CD1c-positive myeloid dendritic cell (primary cell): Measurements from ENCODE around the gene STPG4.

Experiments
- DNase-seq: peaks from one replicate; pipeline ENCODE4 v3.0.0-alpha.2; 2016; ENCODE audit errors: extremely low spot score

STPG4 gene

GRCh38 chr2:47087051-47087450 lies 68.1 kb downstream of the STPG4 start:
- no peak for DNase-seq

DNA sequence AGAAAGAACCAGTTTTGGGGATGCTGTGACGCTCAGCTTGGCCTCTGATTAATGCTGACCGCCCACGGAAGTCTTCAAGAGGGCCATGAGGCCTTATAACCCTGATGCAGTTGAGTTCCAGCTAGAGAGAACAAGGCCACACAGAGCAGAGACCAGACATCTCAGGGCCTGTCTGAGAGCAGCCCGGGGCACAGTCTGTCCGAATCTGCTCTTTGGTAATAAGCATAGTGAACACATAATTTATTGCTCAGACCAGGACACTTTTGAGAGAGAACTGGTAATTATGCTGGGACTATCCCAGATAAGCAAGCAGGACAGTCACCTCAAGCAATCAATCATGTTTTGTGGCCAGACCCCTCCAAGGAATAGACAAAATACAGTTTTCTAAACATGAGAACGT lies 68.5 kb downstream of the STPG4 start:
- no peak for DNase-seq

DNA sequence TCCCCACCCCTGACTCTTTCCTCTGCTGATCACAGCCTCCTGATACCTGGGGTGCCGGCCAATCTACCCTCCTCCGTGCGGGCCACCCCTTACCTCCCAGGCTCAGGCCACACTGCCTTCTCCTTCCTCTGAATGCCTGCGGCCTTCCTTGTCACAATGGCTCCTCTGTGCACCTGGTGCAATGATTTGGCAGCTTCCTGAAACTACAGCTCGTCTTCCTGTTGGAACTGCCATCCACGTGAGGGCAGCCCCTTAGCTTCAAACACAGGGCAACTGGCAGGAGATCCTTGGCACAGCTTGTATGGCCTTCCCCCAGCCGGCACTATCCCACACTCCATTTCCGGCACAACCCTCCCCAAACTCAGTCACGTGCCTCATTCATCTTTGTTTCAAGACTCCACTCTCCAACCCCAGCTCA lies 69.0 kb downstream of the STPG4 start:
- no peak for DNase-seq

- DNase-seq, result peak; percentile 76
Measured at GRCh38 chr2:47083886-47084687, 71.0 kb downstream of the STPG4 start.

- no peak for DNase-seq
Measured at GRCh38 chr2:47083485-47083884, 71.6 kb downstream of the STPG4 start.

DNA sequence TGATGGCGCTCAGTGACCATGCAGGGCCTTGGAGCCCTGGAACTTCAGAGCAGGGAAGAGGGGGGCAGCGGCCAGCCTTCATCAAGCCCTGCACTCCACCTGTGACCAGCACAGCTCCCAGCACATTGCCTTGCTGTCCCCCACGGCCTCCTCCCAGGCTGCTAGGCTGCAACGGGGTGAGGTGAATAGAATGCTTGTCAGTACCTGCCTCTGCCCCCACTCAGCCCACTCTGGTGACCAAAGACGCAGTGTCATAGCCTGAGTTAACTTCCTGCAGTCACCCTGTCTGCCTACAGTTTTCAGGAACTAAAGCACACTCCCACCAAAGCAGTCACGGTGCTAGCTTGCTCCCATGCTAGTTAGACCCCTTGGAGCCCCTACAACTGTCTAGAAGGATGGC lies 72.1 kb downstream of the STPG4 start:
- no peak for DNase-seq

DNA sequence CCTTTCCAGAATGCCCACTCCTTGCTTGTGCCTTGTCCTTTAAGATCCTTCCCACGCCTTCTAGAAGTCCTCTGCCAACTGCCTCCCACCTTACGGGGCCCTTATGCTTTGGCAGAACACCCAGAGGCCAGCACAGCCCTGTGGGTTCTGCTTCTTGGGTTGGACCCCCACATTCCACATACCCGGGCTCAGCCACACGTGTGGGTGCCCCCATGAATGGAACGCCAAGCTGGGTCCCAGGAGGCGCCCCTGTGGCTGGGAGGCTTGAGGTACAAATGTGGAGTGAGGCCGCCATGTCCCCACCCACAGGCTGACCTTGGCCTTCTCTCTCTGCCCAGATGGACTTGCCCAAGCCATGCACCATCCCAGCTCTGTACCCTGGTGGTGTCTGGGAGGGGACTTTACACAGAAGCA lies 74.2 kb downstream of the STPG4 start:
- DNase-seq, result no peak

DNA sequence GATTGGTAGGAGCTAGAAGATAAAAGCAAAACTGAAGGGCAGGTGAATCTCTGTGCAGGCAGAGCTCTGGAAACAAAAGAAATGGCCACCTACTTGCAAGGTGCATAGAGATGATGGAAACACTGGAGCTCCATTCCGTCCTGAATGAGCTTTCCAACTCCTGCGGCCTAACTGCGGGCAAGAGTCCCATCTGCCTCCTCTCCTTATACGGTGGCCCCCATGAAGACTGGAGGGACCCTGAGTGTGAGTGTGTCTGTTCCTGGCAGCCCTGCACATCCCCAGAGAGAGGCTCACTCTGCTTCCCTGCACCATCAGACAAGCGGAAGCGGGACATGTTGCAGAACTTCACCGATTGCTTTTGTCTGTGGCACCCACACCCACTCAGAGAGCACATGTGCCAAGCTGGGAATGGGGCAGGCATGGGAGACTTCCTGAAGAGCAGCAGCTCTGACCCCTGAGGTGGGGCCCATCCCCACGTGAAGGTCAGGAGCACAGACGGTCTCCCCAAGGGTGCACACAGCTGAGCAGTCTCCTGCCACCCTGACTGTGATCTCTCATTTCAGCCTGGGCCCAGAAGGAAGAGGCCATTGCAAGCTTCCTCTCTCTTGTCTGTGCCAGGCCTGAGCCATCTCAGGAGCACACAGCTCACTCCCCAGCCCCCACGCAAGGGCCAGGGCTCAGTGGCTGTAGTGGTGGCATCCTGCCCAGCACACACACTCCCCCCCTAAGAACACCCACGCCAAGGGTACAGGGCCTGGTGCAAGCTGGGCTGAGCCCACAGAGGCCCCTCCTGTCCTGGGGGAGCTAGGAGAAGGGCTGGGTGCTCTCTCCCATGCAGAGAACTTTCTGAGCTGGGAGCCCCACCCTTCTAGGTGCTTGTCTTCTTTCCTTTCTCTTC lies 75.3 kb downstream of the STPG4 start:
- peak; percentile 87 for DNase-seq

GRCh38 chr2:47078541-47079482 lies 76.3 kb downstream of the STPG4 start:
- peak; percentile 66 for DNase-seq

DNA sequence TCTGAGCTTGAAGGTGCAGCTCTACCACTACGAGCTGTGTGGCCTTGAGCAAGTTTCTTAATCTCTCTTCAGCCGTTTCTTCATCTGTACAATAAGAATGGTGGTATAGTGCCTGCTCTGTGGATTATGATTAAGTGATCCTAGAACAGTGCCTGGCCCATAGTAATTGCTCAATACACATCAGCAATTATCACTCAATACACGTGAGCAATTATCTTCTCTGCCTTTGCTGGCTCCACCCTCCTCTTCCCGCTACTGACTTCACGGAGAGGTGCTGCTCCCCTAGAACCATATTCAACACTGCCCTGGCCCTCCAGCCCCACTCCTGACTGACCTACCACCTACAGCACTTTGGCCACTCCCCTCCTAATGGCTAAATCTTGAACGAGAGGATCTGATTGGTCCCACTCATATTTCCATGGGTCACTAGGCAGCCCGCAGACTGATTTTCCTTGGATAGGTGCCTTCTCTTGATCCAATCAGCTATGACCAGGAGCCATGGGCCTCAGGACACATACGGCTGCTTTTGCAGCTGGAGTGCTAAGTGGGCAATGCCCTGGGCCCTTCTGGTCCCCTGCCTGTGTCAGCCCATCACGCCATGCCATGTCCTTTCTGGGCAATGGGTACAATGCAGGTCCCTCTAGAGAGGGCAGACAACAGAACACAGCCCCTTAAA lies 77.5 kb downstream of the STPG4 start:
- DNase-seq, result no peak

- DNase-seq, result no peak
Measured at GRCh38 chr2:47076586-47077441, 78.3 kb downstream of the STPG4 start.

DNA sequence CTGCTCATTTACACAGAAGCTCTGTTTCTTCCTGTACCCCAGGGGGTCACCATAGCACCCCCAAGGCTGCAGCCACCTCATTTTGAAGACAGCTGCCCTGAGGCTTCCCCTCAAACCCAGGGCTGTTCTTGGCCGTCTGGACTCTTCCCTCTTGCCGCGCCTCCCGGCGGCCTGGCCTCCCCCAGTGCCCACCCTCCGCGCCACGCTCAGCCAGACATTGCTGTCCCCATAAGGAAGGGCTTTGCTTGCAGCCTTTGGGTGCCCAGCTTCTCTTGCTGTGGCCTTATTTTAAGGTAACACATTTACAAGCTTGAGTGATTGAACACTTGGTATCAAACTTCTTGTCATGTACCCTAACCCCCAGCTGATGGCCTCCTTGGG lies 79.0 kb downstream of the STPG4 start:
- no peak for DNase-seq

- peak; percentile 34 for DNase-seq
Measured at GRCh38 chr2:47075361-47076125, 79.6 kb downstream of the STPG4 start.

DNA sequence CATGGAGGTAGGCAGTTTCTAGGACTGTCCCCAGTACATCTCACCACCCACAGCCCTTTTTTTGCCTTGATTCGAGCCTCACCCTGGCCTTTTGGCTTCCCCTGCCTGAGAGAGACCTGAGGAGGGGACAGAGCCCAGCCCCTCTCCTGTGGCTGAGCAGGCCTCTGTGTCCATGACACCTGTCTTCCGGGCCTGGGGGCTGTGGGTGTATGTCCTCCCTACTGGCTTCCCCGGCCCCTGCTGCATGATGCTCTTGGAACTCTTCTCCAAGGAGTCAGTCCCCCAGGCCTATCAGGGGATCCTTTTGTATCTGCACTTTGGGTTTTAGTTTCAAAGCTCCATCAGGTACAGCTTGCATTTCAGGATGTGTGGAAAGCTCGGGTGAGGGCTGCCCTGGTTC lies 80.4 kb downstream of the STPG4 start:
- no peak for DNase-seq

DNA sequence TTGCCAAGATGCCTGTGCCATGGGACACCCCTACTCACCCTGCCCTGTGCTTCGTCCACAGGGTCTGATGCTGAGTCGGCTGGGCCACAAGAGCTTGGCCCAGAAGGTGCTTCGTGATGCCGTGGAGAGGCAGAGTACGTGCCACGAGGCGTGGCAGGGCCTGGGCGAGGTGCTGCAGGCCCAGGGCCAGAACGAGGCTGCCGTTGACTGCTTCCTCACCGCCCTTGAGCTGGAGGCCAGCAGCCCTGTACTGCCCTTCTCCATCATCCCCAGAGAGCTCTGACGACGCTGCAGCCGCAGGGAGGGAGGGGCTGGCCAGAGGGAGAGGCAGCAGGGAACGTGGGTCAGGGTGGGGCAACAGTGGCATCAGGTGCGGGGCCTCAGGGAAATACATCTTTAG lies 81.5 kb downstream of the STPG4 start:
- DNase-seq, result no peak

GRCh38 chr2:47073217-47073616 lies 81.9 kb downstream of the STPG4 start:
- no peak for DNase-seq

DNA sequence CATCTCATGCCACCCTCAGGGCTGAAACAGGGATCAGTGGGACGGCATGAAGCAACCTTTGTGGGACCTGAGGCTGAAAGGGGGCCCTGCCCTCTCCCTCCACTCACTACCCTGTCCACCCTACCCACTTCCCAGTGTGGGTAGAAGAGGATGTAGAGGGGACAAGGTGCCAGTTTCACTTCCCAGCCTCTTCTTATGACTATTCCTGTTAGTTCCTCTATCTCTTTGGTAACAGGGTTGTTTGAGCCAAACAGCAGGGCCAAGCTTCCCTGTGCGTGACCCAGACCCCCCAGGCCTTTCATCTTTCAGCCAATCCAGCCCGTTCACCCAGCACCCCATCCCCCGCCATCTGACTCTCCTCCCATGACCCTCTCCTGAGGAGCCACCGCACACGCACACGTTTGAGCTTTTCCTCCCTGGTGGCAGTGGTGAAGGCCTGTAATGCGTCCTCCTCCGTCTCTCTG lies 82.3 kb downstream of the STPG4 start:
- peak; percentile 97 for DNase-seq

DNA sequence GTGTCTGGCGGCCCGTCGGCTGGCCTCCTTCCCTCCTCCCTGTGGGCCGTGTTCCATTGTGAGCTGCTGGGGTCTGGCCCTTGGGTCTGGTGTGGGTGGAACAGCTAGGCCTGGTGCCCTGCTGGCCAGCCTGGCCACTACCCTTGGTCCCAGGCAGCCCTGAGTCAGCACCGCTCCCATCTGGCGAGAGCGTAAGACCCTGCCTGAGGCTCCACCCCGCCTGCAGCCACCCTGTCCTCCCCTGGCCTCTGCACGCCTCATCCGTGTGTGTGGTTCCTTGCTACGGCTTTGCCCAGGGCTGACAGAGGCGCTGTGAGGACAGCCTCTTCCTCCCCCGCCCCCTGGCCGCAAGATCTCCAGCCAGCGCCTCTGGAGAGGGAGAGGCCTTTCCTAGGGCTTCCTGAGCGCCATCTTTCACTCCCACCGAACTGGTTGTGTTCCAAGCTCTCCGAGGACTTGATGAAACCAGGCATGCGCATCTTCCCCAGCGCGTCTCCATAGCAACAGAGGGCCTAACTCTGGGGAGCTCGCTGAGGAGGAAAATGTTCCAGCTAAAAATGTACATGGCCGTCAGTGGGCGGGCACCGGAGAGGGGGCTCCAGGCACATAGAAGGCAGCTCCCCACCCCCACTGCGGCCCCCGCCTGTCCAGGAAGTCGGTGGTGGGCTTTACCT lies 83.0 kb downstream of the STPG4 start:
- peak; percentile 93 for DNase-seq
